Fibroblast of skin of abdomen (primary cell): ENCODE measurements around the gene DNAJC5.
"Not testable (repeated sequence)": the region's sequence is repeated elsewhere in the genome, so short reads cannot be mapped to it uniquely, and the experiment has no call there.

Experiments used
- DNase-seq: peaks from one replicate; pipeline ENCODE4 v3.0.0-alpha.2; 2013

DNAJC5 gene

GRCh38 chr20:63911176-63911575 lies 16.2 kb downstream of the DNAJC5 start:
- DNase-seq = no peak

GRCh38 chr20:63913768-63914167 lies 18.8 kb downstream of the DNAJC5 start:
- DNase-seq = no peak

- DNase-seq = no peak
Measured at GRCh38 chr20:63915471-63915870, 20.5 kb downstream of the DNAJC5 start.

- not testable (repeated sequence) for DNase-seq
Measured at GRCh38 chr20:63916371-63916939, 21.5 kb downstream of the DNAJC5 start.

- no peak for DNase-seq
Measured at GRCh38 chr20:63917811-63918210, 22.9 kb downstream of the DNAJC5 start.

GRCh38 chr20:63919130-63919529 lies 24.2 kb downstream of the DNAJC5 start:
- no peak for DNase-seq

GRCh38 chr20:63920226-63920625 lies 25.3 kb downstream of the DNAJC5 start:
- no peak for DNase-seq

GRCh38 chr20:63923651-63924050 lies 28.7 kb downstream of the DNAJC5 start:
- no peak for DNase-seq

GRCh38 chr20:63924241-63924640 lies 29.3 kb downstream of the DNAJC5 start:
- DNase-seq = no peak

- no peak for DNase-seq
Measured at GRCh38 chr20:63926298-63926697, 31.4 kb downstream of the DNAJC5 start.

- no peak for DNase-seq
Measured at GRCh38 chr20:63929071-63929470, 34.1 kb downstream of the DNAJC5 start.

- DNase-seq = not testable (repeated sequence)
Measured at GRCh38 chr20:63929473-63929883, 34.6 kb downstream of the DNAJC5 start.

GRCh38 chr20:63930971-63931553 lies 36.1 kb downstream of the DNAJC5 start:
- no peak for DNase-seq

GRCh38 chr20:63931735-63932134 lies 36.8 kb downstream of the DNAJC5 start:
- no peak for DNase-seq

- DNase-seq = no peak
Measured at GRCh38 chr20:63932606-63933160, 37.8 kb downstream of the DNAJC5 start.

- DNase-seq = no peak
Measured at GRCh38 chr20:63933646-63934045, 38.7 kb downstream of the DNAJC5 start.

- DNase-seq = no peak
Measured at GRCh38 chr20:63934271-63935068, 39.5 kb downstream of the DNAJC5 start.

GRCh38 chr20:63935447-63935846 lies 40.5 kb downstream of the DNAJC5 start:
- DNase-seq = no peak

GRCh38 chr20:63937596-63937995 lies 42.7 kb downstream of the DNAJC5 start:
- no peak for DNase-seq

GRCh38 chr20:63939061-63939935 lies 44.4 kb downstream of the DNAJC5 start:
- no peak for DNase-seq

- no peak for DNase-seq
Measured at GRCh38 chr20:63940071-63940471, 45.1 kb downstream of the DNAJC5 start.

- no peak for DNase-seq
Measured at GRCh38 chr20:63940472-63941266, 45.7 kb downstream of the DNAJC5 start.
